H9 (cell line): ENCODE results near the gene SLC35B1. TPM values are rescaled to one million over a fixed set of nuclear protein-coding genes. Genes with fewer than 3 reads are reported as not detected.

Experiments used
- DNase-seq: peaks from one replicate; pipeline ENCODE4 v3.0.0-alpha.2; 2017
- H2AFZ ChIP-seq: one replicate; pipeline ENCODE4 v1.6.1; 2013; ENCODE audit warnings: mild to moderate bottlenecking, low read length, control low read depth, moderate library complexity
- H2AK5ac ChIP-seq: 2 replicates; pipeline ENCODE4 v1.6.1; 2013; ENCODE audit warnings: low read length, control low read depth, mixed read lengths; ENCODE audit not compliant: insufficient read length
- H2BK120ac ChIP-seq: one replicate; pipeline ENCODE4 v1.6.1; 2013; ENCODE audit warnings: low read depth, mild to moderate bottlenecking, low read length, control low read depth, inconsistent platforms; ENCODE audit not compliant: poor library complexity, severe bottlenecking
- H2BK12ac ChIP-seq: 2 replicates; pipeline ENCODE4 v1.6.1; 2013; ENCODE audit warnings: low read length, control low read depth, mixed read lengths, low read depth; ENCODE audit not compliant: insufficient read length
- H2BK15ac ChIP-seq: 2 replicates; pipeline ENCODE4 v1.6.1; 2013; ENCODE audit warnings: low read depth, low read length, control low read depth
- H2BK20ac ChIP-seq: one replicate; pipeline ENCODE4 v1.6.1; 2013; ENCODE audit warnings: low read depth, mild to moderate bottlenecking, low read length, control low read depth, inconsistent platforms; ENCODE audit not compliant: poor library complexity, severe bottlenecking
- H2BK5ac ChIP-seq: 2 replicates; pipeline ENCODE4 v1.6.1; 2013; ENCODE audit warnings: low read length, control low read depth, mixed read lengths; ENCODE audit not compliant: insufficient read length
- H3K14ac ChIP-seq: 2 replicates; pipeline ENCODE4 v1.6.1; 2013; ENCODE audit warnings: low read length, control low read depth; ENCODE audit not compliant: insufficient read depth
- H3K18ac ChIP-seq: 2 replicates; pipeline ENCODE4 v1.6.1; 2013; ENCODE audit warnings: low read depth, mild to moderate bottlenecking, mixed read lengths, low read length, control low read depth; ENCODE audit not compliant: insufficient read length
- H3K23ac ChIP-seq: 2 replicates; pipeline ENCODE4 v1.6.1; 2013; ENCODE audit warnings: low read length, control low read depth, mixed read lengths, low read depth; ENCODE audit not compliant: insufficient read length
- H3K23me2 ChIP-seq: 2 replicates; pipeline ENCODE4 v1.6.1; 2013; ENCODE audit warnings: low read depth, mild to moderate bottlenecking, mixed read lengths, low read length, control low read depth; ENCODE audit not compliant: insufficient read length, poor library complexity, severe bottlenecking
- H3K27ac ChIP-seq: 2 replicates; pipeline ENCODE4 v1.5.1; 2013; ENCODE audit warnings: low read length, control low read depth, mixed read lengths, low read depth; ENCODE audit not compliant: insufficient read length
- H3K27me3 ChIP-seq: 2 replicates; pipeline ENCODE4 v1.6.1; 2013; ENCODE audit warnings: low read length, control low read depth, inconsistent platforms; ENCODE audit not compliant: insufficient read depth
- H3K4ac ChIP-seq: 2 replicates; pipeline ENCODE4 v1.6.1; 2013; ENCODE audit warnings: low read depth, mild to moderate bottlenecking, control low read depth, inconsistent platforms, low read length, moderate library complexity
- H3K4me1 ChIP-seq: 2 replicates; pipeline ENCODE4 v1.6.1; 2013; ENCODE audit warnings: low read length, control low read depth, inconsistent platforms; ENCODE audit not compliant: insufficient read depth
- H3K4me2 ChIP-seq: 2 replicates; pipeline ENCODE4 v1.6.1; 2013; ENCODE audit warnings: low read length, control low read depth, mixed read lengths; ENCODE audit not compliant: insufficient read length, insufficient read depth
- H3K56ac ChIP-seq: 2 replicates; pipeline ENCODE4 v1.6.1; 2013; ENCODE audit warnings: low read depth, mild to moderate bottlenecking, mixed read lengths, low read length, control low read depth; ENCODE audit not compliant: insufficient read length
- H3K79me1 ChIP-seq: 2 replicates; pipeline ENCODE4 v1.6.1; 2013; ENCODE audit warnings: low read depth, mild to moderate bottlenecking, moderate library complexity, low read length, control low read depth, inconsistent platforms; ENCODE audit not compliant: insufficient read depth, poor library complexity, severe bottlenecking
- H3K79me2 ChIP-seq: 2 replicates; pipeline ENCODE4 v1.6.1; 2013; ENCODE audit warnings: low read length, control low read depth, inconsistent platforms; ENCODE audit not compliant: insufficient read depth
- H3K9ac ChIP-seq: 2 replicates; pipeline ENCODE4 v1.6.1; 2013; ENCODE audit warnings: low read length, control low read depth, mixed read lengths; ENCODE audit not compliant: insufficient read length; ENCODE audit errors: extremely low read depth
- H3K9me3 ChIP-seq: one replicate; pipeline ENCODE4 v1.6.1; 2013; ENCODE audit warnings: low read depth, low read length, inconsistent platforms; ENCODE audit not compliant: control insufficient read depth
- H3T11ph ChIP-seq: one replicate; pipeline ENCODE4 v1.6.1; 2013; ENCODE audit warnings: mild to moderate bottlenecking, low read length, control low read depth, inconsistent platforms
- H4K20me1 ChIP-seq: one replicate; pipeline ENCODE4 v1.6.1; 2013; ENCODE audit not compliant: control insufficient read depth, insufficient read length, insufficient read depth
- H4K5ac ChIP-seq: 2 replicates; pipeline ENCODE4 v1.6.1; 2013; ENCODE audit warnings: low read depth, mild to moderate bottlenecking, mixed read lengths, low read length, control low read depth; ENCODE audit not compliant: insufficient read length
- H4K8ac ChIP-seq: replicated peaks from 2 replicates; pipeline ENCODE4 v1.6.1; 2013; ENCODE audit warnings: low read length, control low read depth, mixed read lengths, low read depth; ENCODE audit not compliant: insufficient read length
- H4K91ac ChIP-seq: 2 replicates; pipeline ENCODE4 v1.6.1; 2013; ENCODE audit warnings: low read depth, mild to moderate bottlenecking, moderate library complexity, mixed read lengths, low read length, control low read depth; ENCODE audit not compliant: insufficient read length
- H3K27ac Mint-ChIP-seq, 3 experiments: 2 replicates in 2 of 3; 3 replicates in 1 of 3; pipeline ENCODE4 v1.8.0; 2020 to 2021; ENCODE audit warnings: mixed read lengths in 3 of 3, mild to moderate bottlenecking in 1 of 3, moderate library complexity in 1 of 3
- H3K27me3 Mint-ChIP-seq: 2 replicates; pipeline ENCODE4 v1.8.0; 2021; ENCODE audit warnings: low read depth, mild to moderate bottlenecking, moderate library complexity, mixed read lengths
- H3K36me3 Mint-ChIP-seq, 3 experiments: 2 replicates in 2 of 3; 3 replicates in 1 of 3; pipeline ENCODE4 v1.8.0; 2020 to 2021; ENCODE audit warnings: low read depth in 3 of 3, mixed read lengths in 3 of 3; ENCODE audit not compliant: insufficient read depth in 1 of 3
- H3K4me1 Mint-ChIP-seq, 2 experiments: 2 replicates each; pipeline ENCODE4 v1.8.0; 2020; ENCODE audit warnings: mixed read lengths in 2 of 2
- H3K4me3 Mint-ChIP-seq, 2 experiments: 2 replicates in 1 of 2; 3 replicates in 1 of 2; pipeline ENCODE4 v1.8.0; 2020 to 2021; ENCODE audit warnings: mild to moderate bottlenecking in 2 of 2, mixed read lengths in 2 of 2, moderate library complexity in 1 of 2
- H3K9me3 Mint-ChIP-seq, 2 experiments: 2 replicates in 1 of 2; 3 replicates in 1 of 2; pipeline ENCODE4 v1.8.0; 2020; ENCODE audit warnings: mild to moderate bottlenecking in 2 of 2, mixed read lengths in 2 of 2, moderate library complexity in 1 of 2
- WGBS: extraction: QIAGEN DNeasy Blood & Tissue Kit; methylation state at CpG from one replicate; pipeline ENCODE4 v1.1.7; 2013; ENCODE audit warnings: missing lambda C conversion rate, low lambda C conversion rate, mixed read lengths; ENCODE audit not compliant: insufficient read length; ENCODE audit errors: extremely low coverage; 5-methylcytosine and 5-hydroxymethylcytosine counted together
- total RNA-seq: library from RNA; stranded (reverse); gene quantifications from 2 replicates; pipeline ENCODE4 v1.2.1, GENCODE V29; 2021
- TF ChIP-seq, protein P1 (sequence below): fragments of 200-600 bp; sonication (generic); conservative IDR thresholded peaks from 3 replicates; pipeline ENCODE4 v1.8.0; 2021; ENCODE audit warnings: antibody characterized with exemption, mild to moderate bottlenecking

SLC35B1 gene
- total RNA-seq, 1 experiment from 2014 or later, result 58.9 TPM

DNA sequence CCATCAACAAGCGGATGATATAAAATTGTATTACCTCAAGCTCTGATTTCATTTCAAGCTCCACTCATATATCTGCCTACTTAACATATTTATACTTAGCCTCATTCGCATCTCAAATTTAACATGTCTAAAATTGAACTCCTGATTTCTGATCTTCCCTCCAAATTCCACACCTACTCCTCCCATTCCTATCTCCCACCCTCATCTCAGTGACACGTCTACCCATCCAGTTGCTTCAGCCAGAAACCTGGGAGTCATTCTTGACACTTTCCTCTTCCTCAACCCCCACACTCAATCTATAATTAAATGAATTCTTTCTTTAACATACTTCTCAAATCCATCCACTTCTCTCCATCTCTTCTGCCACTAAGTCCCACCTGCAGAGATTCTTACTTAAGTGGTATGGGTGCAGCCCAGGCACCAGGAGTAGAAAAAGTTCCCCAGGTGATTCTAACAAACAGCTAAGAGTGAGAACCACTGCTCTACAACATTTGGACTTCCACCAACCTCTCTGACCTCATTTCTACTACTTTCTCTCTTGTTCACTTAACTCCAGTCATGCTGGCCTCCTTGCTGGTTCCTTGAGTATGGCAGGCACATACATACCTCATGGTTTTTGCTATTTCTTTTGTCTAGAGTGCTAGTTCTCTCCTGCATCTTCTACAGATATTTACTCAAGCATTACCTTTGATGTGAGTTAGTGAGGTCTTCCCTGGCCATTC lies 47.9 kb downstream of the SLC35B1 start:
- Histone ChIP-seq H2BK5ac (no peak overlapping the region), H3K56ac (no peak overlapping the region), H3K4me1 (no peaks in the 10 kb centered on the region), H4K91ac (no peak overlapping the region), H3K4ac (no peak overlapping the region), H3K27ac (no peak overlapping the region), H2BK20ac (no peak overlapping the region), H3K27me3 (no peaks in the 10 kb centered on the region), H2BK12ac (no peak overlapping the region), H3K18ac (no peak overlapping the region), H3K14ac (no peak overlapping the region), H4K8ac (no peak overlapping the region), H2BK120ac (no peak overlapping the region), H3K23me2 (no peaks in the 10 kb centered on the region), H2AFZ (no peak overlapping the region), H4K20me1 (no peaks in the 10 kb centered on the region), H3T11ph (no peak overlapping the region), H2AK5ac (no peak overlapping the region), H3K79me2 (peaks cover 3% of the 10 kb centered on the region), H3K23ac (no peak overlapping the region), H3K4me2 (no peak overlapping the region), H4K5ac (no peak overlapping the region), H3K79me1 (peaks cover 3% of the 10 kb centered on the region), H3K9me3 (no peaks in the 10 kb centered on the region), H3K9ac (no peak overlapping the region), H2BK15ac (no peak overlapping the region)
- Mint-ChIP-seq H3K9me3 (peaks cover 4 to 7% of the 10 kb centered on the region in 2 experiments; a peak in 4 of 5 replicates), H3K4me3 (no peak overlapping the region), H3K36me3 (peaks cover 17 to 25% (median 23%) of the 10 kb centered on the region in 3 experiments), H3K4me1 (peaks cover 0 to 2% of the 10 kb centered on the region in 2 experiments; a peak in 2 of 4 replicates), H3K27me3 (no peaks in the 10 kb centered on the region), H3K27ac (no peak overlapping the region; a peak in 1 of 7 replicates)
- TF ChIP-seq, protein P1, sequence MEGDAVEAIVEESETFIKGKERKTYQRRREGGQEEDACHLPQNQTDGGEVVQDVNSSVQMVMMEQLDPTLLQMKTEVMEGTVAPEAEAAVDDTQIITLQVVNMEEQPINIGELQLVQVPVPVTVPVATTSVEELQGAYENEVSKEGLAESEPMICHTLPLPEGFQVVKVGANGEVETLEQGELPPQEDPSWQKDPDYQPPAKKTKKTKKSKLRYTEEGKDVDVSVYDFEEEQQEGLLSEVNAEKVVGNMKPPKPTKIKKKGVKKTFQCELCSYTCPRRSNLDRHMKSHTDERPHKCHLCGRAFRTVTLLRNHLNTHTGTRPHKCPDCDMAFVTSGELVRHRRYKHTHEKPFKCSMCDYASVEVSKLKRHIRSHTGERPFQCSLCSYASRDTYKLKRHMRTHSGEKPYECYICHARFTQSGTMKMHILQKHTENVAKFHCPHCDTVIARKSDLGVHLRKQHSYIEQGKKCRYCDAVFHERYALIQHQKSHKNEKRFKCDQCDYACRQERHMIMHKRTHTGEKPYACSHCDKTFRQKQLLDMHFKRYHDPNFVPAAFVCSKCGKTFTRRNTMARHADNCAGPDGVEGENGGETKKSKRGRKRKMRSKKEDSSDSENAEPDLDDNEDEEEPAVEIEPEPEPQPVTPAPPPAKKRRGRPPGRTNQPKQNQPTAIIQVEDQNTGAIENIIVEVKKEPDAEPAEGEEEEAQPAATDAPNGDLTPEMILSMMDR, result no peak
- no peak for DNase-seq
- no CpG with 5 or more reads among the region's 3 CpGs for WGBS
